ENCODE measurements around the gene DOCK2.
A peak's percentile ranks its signal among the peaks of the same experiment; 100 is the strongest.
"Not testable (repeated sequence)": the region's sequence is repeated elsewhere in the genome, so short reads cannot be mapped to it uniquely, and the experiment has no call there.

The DOCK2 gene

GRCh38 chr5:169828385-169828784, 191.3 kb downstream of the DOCK2 start:
- Histone ChIP-seq H3K9me3 (no peaks in the 10 kb centered on the region), H3K36me3 (peaks cover 7% of the 10 kb centered on the region), H3K27ac (peak overlapping the region; percentile 14), H3K4me1 (ENCODE audit: control insufficient read depth in 1 of 2, insufficient read depth in 1 of 2, low read depth in 1 of 2, low read length in 1 of 2) (peaks cover 22 to 27% of the 10 kb centered on the region in 2 experiments), H3K4me3 (ENCODE audit: low read depth in 1 of 2, low read length in 1 of 2) (no peak overlapping the region), H3K27me3 (no peaks in the 10 kb centered on the region)
- TF ChIP-seq, protein P1, sequence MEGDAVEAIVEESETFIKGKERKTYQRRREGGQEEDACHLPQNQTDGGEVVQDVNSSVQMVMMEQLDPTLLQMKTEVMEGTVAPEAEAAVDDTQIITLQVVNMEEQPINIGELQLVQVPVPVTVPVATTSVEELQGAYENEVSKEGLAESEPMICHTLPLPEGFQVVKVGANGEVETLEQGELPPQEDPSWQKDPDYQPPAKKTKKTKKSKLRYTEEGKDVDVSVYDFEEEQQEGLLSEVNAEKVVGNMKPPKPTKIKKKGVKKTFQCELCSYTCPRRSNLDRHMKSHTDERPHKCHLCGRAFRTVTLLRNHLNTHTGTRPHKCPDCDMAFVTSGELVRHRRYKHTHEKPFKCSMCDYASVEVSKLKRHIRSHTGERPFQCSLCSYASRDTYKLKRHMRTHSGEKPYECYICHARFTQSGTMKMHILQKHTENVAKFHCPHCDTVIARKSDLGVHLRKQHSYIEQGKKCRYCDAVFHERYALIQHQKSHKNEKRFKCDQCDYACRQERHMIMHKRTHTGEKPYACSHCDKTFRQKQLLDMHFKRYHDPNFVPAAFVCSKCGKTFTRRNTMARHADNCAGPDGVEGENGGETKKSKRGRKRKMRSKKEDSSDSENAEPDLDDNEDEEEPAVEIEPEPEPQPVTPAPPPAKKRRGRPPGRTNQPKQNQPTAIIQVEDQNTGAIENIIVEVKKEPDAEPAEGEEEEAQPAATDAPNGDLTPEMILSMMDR (IDR thresholded peaks at IDR 0.05), result no peak

DNA sequence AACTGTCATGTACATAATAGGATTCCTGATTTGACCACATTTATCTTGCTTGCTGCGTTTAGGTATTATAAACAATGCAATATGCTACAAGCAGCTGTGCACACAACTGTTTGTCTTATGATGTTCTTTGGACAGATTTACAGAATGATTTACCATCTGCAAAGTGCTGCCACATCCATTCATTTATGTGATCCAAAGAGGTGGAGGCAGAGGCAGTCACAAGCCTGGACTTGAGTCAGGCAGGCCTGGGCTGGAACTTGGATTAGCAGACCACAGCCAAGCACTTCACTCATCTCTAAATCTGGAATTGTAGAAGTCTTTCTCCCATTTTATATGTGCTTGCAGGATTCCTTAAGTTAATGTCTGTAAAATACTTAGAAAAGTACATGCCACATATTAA, 194.3 kb downstream of the DOCK2 start:
- TF ChIP-seq, protein P1 (IDR thresholded peaks at IDR 0.05), result no peak
- Histone ChIP-seq H3K4me3 (ENCODE audit: low read depth in 1 of 2, low read length in 1 of 2) (no peak overlapping the region), H3K27ac (peak overlapping the region; percentile 84), H3K4me1 (ENCODE audit: control insufficient read depth in 1 of 2, insufficient read depth in 1 of 2, low read depth in 1 of 2, low read length in 1 of 2) (peaks cover 42 to 51% of the 10 kb centered on the region in 2 experiments), H3K9me3 (no peaks in the 10 kb centered on the region), H3K36me3 (peaks cover 2% of the 10 kb centered on the region), H3K27me3 (no peaks in the 10 kb centered on the region)

DNA sequence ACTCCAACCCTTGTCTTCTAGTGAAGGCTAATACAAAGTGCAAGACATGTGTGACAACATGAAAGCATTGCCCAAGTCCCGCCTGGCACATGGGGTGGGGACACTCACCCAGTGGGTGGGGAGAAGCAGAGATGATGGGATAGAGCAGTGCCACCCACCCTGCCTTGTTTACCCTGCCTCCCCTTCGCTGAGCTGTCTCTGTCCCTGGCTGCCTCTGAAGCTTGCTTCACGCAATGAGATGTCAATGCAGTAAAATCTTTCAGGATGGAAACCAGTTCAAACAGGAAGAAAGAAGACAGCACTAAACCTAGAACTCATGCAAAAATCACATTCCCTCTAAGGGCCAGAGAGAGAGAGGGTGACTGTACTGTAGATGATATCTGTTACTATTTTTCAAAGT, 195.2 kb downstream of the DOCK2 start:
- Histone ChIP-seq H3K4me3 (ENCODE audit: low read depth in 1 of 2, low read length in 1 of 2) (no peak overlapping the region), H3K27me3 (no peaks in the 10 kb centered on the region)

DNA sequence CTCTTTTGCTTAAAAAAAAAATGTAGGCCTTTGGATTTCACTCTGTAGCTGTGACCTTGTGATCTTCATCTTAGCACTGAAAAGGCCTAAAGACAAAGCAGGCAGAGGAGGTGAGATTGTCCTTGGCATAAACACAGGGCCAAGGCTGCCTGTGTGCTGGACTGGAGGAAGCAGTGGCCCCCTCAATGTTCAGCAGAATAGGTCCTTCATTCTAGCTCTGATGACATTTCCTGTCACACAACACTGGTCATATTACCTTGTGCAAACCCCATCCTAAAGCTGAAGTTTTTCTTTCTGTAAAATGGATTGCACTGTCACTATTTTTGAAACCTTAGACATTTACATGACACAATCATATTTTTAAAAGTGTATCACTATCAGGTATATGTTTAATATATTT, 195.8 kb downstream of the DOCK2 start:
- TF ChIP-seq, protein P1 (IDR thresholded peaks at IDR 0.05), result no peak
- Histone ChIP-seq H3K27me3 (no peaks in the 10 kb centered on the region), H3K4me1 (ENCODE audit: control insufficient read depth in 1 of 2, insufficient read depth in 1 of 2, low read depth in 1 of 2, low read length in 1 of 2) (peaks cover 42 to 51% of the 10 kb centered on the region in 2 experiments), H3K27ac (peak overlapping the region; percentile 84), H3K36me3 (no peaks in the 10 kb centered on the region), H3K9me3 (no peaks in the 10 kb centered on the region), H3K4me3 (ENCODE audit: low read depth in 1 of 2, low read length in 1 of 2) (no peak overlapping the region)

More for the DNA sequence above, 195.2 kb downstream of the DOCK2 start:
- Histone ChIP-seq H3K27ac (peak overlapping the region; percentile 84), H3K4me1 (ENCODE audit: control insufficient read depth in 1 of 2, insufficient read depth in 1 of 2, low read depth in 1 of 2, low read length in 1 of 2) (peaks cover 42 to 51% of the 10 kb centered on the region in 2 experiments), H3K9me3 (no peaks in the 10 kb centered on the region), H3K36me3 (no peaks in the 10 kb centered on the region)
- TF ChIP-seq, protein P1 (IDR thresholded peaks at IDR 0.05), result no peak

DNA sequence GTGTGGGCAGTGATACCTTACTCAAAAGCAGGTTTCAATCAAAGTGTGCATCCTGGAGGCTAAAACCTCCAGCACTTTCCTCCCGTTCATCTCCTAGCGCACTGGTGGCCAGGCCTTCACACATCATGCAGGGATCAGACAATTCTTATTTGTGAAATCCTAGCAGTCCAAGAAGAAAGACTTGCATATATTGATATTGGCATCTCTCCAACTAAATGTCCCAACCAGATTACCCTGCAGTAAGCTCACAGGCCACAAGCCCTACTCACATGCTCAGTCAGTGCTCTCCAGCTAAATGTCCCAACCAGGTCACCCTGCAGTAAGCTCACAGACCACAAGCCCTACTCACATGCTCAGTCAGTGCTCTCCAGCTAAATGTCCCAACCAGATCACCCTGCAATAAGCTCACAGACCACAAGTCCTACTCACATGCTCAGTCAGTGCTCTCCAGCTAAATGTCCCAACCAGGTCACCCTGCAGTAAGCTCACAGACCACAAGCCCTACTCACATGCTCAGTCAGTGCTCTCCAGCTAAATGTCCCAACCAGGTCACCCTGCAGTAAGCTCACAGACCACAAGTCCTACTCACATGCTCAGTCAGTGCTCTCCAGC, 196.7 kb downstream of the DOCK2 start:
- H3K4me3 ChIP-seq (ENCODE audit: low read depth in 1 of 2, low read length in 1 of 2); H3K27me3 ChIP-seq; H3K36me3 ChIP-seq; H3K9me3 ChIP-seq: not testable (repeated sequence)
- Histone ChIP-seq H3K27ac (peak overlapping the region; percentile 84), H3K4me1 (ENCODE audit: control insufficient read depth in 1 of 2, insufficient read depth in 1 of 2, low read depth in 1 of 2, low read length in 1 of 2) (peaks cover 42 to 51% of the 10 kb centered on the region in 2 experiments)

- not testable (repeated sequence) for H3K4me3 ChIP-seq (ENCODE audit: low read depth in 1 of 2, low read length in 1 of 2); H3K36me3 ChIP-seq; H3K27me3 ChIP-seq; H3K9me3 ChIP-seq
- Histone ChIP-seq H3K27ac (peak overlapping the region; percentile 64), H3K4me1 (ENCODE audit: control insufficient read depth in 1 of 2, insufficient read depth in 1 of 2, low read depth in 1 of 2, low read length in 1 of 2) (peaks cover 47 to 55% of the 10 kb centered on the region in 2 experiments)
Measured at GRCh38 chr5:169834540-169834939, 197.5 kb downstream of the DOCK2 start.
